GM23248 (cell line): ENCODE results near the gene ELOF1.
"Not testable (repeated sequence)": the region's sequence is repeated elsewhere in the genome, so short reads cannot be mapped to it uniquely, and the experiment has no call there.

Source experiments
- EZH2 ChIP-seq: fragments of 200-600 bp; sonication (generic); IDR thresholded peaks from 2 replicates; pipeline ENCODE4 v1.6.1; 2018; ENCODE audit warnings: antibody characterized with exemption, mild to moderate bottlenecking; ENCODE audit not compliant: insufficient read depth, poor library complexity, severe bottlenecking
- EZH2phosphoT487 ChIP-seq: fragments of 200-600 bp; sonication (generic); IDR thresholded peaks from 2 replicates; pipeline ENCODE4 v1.6.1; 2018; ENCODE audit warnings: antibody characterized with exemption, moderate library complexity, mild to moderate bottlenecking, low read depth; ENCODE audit not compliant: insufficient read depth

GRCh38 chr19:11565649-11565980 is 6.6 kb upstream of the ELOF1 start:
- TF ChIP-seq EZH2, EZH2phosphoT487: not testable (repeated sequence)
